Peyer's patch (tissue), 4 donors: ENCODE results near the gene ZNFX1.

Experiments
- POLR2A ChIP-seq, 2 donors: fragments of 450-650 bp; IDR thresholded peaks; one replicate each; pipeline ENCODE4 v1.5.1; 2017; ENCODE audit warnings: antibody characterized with exemption in 2 of 2, mild to moderate bottlenecking in 2 of 2, moderate library complexity in 2 of 2
- TF ChIP-seq, protein P1 (sequence below), 6 experiments: fragments of 450-650 bp in 4 of 6; fragments of 200-600 bp in 2 of 6; sonication (generic) in 1 of 6; IDR thresholded peaks; one replicate each; pipeline ENCODE4 v1.5.1; 2017 to 2019; ENCODE audit warnings: antibody characterized with exemption in 6 of 6, mild to moderate bottlenecking in 3 of 6, moderate library complexity in 1 of 6

DNA sequence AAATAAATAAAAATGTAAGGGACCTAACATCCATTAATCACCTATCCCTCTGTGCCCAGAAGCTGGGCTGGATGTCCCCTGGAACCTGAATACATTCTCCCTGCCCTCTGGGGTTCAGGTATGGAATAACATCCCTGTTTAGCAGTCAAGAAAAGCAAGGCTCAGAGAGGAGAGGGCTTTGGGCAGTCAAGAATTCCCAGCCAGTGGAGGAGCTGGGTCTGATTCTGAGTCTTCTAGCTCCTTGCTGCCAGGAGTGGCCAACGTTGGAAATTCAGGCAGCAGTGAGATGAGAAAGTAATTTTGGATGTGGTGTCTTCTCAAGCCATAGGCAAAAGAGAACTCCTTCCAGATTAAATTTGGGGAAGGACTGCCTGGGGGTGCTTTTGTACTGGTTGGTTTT lies 42.6 kb upstream of the ZNFX1 start:
- TF ChIP-seq, protein P1, sequence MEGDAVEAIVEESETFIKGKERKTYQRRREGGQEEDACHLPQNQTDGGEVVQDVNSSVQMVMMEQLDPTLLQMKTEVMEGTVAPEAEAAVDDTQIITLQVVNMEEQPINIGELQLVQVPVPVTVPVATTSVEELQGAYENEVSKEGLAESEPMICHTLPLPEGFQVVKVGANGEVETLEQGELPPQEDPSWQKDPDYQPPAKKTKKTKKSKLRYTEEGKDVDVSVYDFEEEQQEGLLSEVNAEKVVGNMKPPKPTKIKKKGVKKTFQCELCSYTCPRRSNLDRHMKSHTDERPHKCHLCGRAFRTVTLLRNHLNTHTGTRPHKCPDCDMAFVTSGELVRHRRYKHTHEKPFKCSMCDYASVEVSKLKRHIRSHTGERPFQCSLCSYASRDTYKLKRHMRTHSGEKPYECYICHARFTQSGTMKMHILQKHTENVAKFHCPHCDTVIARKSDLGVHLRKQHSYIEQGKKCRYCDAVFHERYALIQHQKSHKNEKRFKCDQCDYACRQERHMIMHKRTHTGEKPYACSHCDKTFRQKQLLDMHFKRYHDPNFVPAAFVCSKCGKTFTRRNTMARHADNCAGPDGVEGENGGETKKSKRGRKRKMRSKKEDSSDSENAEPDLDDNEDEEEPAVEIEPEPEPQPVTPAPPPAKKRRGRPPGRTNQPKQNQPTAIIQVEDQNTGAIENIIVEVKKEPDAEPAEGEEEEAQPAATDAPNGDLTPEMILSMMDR (IDR thresholded peaks at IDR 0.05), result peak in 2 of 6 experiments; percentile 12 to 21
- TF ChIP-seq POLR2A (IDR thresholded peaks at IDR 0.05), result no peak
